OCI-LY3 (cell line): ENCODE results near the gene KANSL1.

Source experiments
- CTCF ChIP-seq: fragments of 200-600, 300-600 bp; sonication (generic); IDR thresholded peaks from 2 replicates; pipeline ENCODE4 v1.5.1; 2014; ENCODE audit warnings: antibody characterized with exemption, low read length, low read depth
- EZH2phosphoT487 ChIP-seq: fragments of 200-600 bp; shearing (Covaris generic); IDR thresholded peaks from 2 replicates; pipeline ENCODE4 v1.6.1; 2018; ENCODE audit warnings: antibody characterized with exemption, mixed run types, low read depth

- no peak for TF ChIP-seq CTCF
- TF ChIP-seq EZH2phosphoT487: no peak
Measured at GRCh38 chr17:45994987-45995386, 198.2 kb downstream of the KANSL1 start.
